ENCODE data around the gene NPY2R. TPM values are rescaled to one million over a fixed set of nuclear protein-coding genes. Genes with fewer than 3 reads are reported as not detected.

The NPY2R gene
- total and polyA plus RNA-seq, 9 donors = 0.04 to 0.79 (median 0.12) TPM; not detected in 4

GRCh38 chr4:155187989-155188388, 20.4 kb upstream of the NPY2R start:
- no peaks in the 10 kb centered on the region for H3K9me3 ChIP-seq
- no peaks in the 10 kb centered on the region for H3K27me3 ChIP-seq
- no peaks in the 10 kb centered on the region for H3K36me3 ChIP-seq
- WGBS, 3 donors = 0 to 85% (median 39%) methylated on average over 1 of the region's 1 CpG
- DNase-seq = no peak
- intact Hi-C loops (cut with DNase I) = no loop called here
- no peak overlapping the region for H3K4me3 ChIP-seq
- H3K27ac ChIP-seq = no peak overlapping the region
- H3K4me1 ChIP-seq (ENCODE audit: insufficient read depth) = no peaks in the 10 kb centered on the region
- TF ChIP-seq EP300 (IDR thresholded peaks at IDR 0.05) (no peak), CTCF (IDR thresholded peaks at IDR 0.05) (no peak), POLR2A (IDR thresholded peaks at IDR 0.05) (no peak)

- Histone ChIP-seq H3K27me3 (no peaks in the 10 kb centered on the region), H3K9me3 (no peaks in the 10 kb centered on the region), H3K27ac (no peak overlapping the region), H3K4me3 (no peak overlapping the region), H3K4me1 (ENCODE audit: insufficient read depth) (no peaks in the 10 kb centered on the region), H3K36me3 (no peaks in the 10 kb centered on the region)
- intact Hi-C loops (cut with DNase I) = no loop called here
- TF ChIP-seq CTCF (IDR thresholded peaks at IDR 0.05) (no peak), EP300 (IDR thresholded peaks at IDR 0.05) (no peak), POLR2A (IDR thresholded peaks at IDR 0.05) (no peak)
- no peak for DNase-seq
These were observed 18.3 kb upstream of the NPY2R start for GRCh38 chr4:155190099-155190498.

GRCh38 chr4:155197757-155198156, 10.7 kb upstream of the NPY2R start:
- H3K27me3 ChIP-seq = no peaks in the 10 kb centered on the region
- no peak for TF ChIP-seq CTCF (IDR thresholded peaks at IDR 0.05)
- no peak for TF ChIP-seq POLR2A (IDR thresholded peaks at IDR 0.05)
- TF ChIP-seq EP300 (IDR thresholded peaks at IDR 0.05) = no peak
- H3K27ac ChIP-seq = no peak overlapping the region
- no peaks in the 10 kb centered on the region for H3K36me3 ChIP-seq
- WGBS, 3 donors = 88 to 95% (median 94%) methylated on average over 2 of the region's 2 CpGs
- intact Hi-C loops (cut with DNase I) = no loop called here
- H3K4me1 ChIP-seq (ENCODE audit: insufficient read depth) = no peaks in the 10 kb centered on the region
- H3K4me3 ChIP-seq = no peak overlapping the region
- DNase-seq = no peak
- H3K9me3 ChIP-seq = peaks cover 0 to 3% of the 10 kb centered on the region in 2 donors

- Histone ChIP-seq H3K9me3 (no peaks in the 10 kb centered on the region), H3K36me3 (no peaks in the 10 kb centered on the region), H3K27ac (no peak overlapping the region), H3K4me3 (no peak overlapping the region), H3K27me3 (no peaks in the 10 kb centered on the region), H3K4me1 (ENCODE audit: insufficient read depth) (no peaks in the 10 kb centered on the region)
- no peak for DNase-seq
- intact Hi-C loops (cut with DNase I) = no loop called here
- WGBS, 3 donors = 2% methylated on average over 26 of the region's 26 CpGs
- no peak for TF ChIP-seq CTCF (IDR thresholded peaks at IDR 0.05)
- no peak for TF ChIP-seq EP300 (IDR thresholded peaks at IDR 0.05)
These were observed 740 bp upstream of the NPY2R start for GRCh38 chr4:155207534-155208257.
